K562 (cell line): ENCODE measurements around the gene NOTCH3. TPM values are rescaled to one million over a fixed set of nuclear protein-coding genes. Genes with fewer than 3 reads are reported as not detected.

Source experiments
- ATAC-seq: fragments of 200-7000 bp; cut with Tn5 transposase; 3 replicates; pipeline ENCODE4 v1.9.1; 2020; ENCODE audit warnings: moderate library complexity
- BruUV-seq: library from RNA; stranded (reverse); fragments of 400-500 nt; replicated peaks from 2 replicates; lab custom pipeline; 2021; lab: Mats Ljungman, UMichigan
- CTCF ChIA-PET: fragments of 300-600 bp; formaldehyde crosslinking; extraction: SDS; loops from one replicate; lab custom pipeline; 2021; ENCODE audit warnings: low intra/inter-chr PET ratio; lab: Yijun Ruan, JAX
- POLR2A ChIA-PET: fragments of 300-600, 350-650 bp; sonication (Branson Sonifier 250); formaldehyde crosslinking; extraction: SDS; loops from one replicate; lab custom pipeline; 2021; ENCODE audit warnings: antibody characterized with exemption, inconsistent platforms; lab: Yijun Ruan, JAX
- DNase-seq, 4 experiments: peaks; one replicate each; pipeline versions ENCODE4 v3.0.0 to v3.0.0-alpha.2; 2011 to 2018; ENCODE audit warnings: low spot score in 3 of 4, mixed read lengths in 3 of 4; ENCODE audit errors: extremely low read depth in 1 of 4
- FAIRE-seq: peaks from 2 replicates; lab custom pipeline; 2011; peaks lifted over from hg19 to GRCh38; lab: Jason Lieb, UNC
- H2AFZ ChIP-seq: 2 replicates; pipeline ENCODE4 v1.6.0; 2011; ENCODE audit warnings: low read depth, low read length, control low read depth, inconsistent platforms
- H3K27ac ChIP-seq: fragments of 200-600 bp; 3 replicates; pipeline ENCODE4 v1.8.0; 2011; ENCODE audit warnings: low read depth, mild to moderate bottlenecking, control low read depth, inconsistent platforms, low read length, moderate library complexity, mixed read lengths; ENCODE audit errors: extremely low read depth
- H3K27me3 ChIP-seq, 2 experiments: fragments of 300-600 bp in 1 of 2; 2 replicates in 1 of 2; 3 replicates in 1 of 2; pipeline versions ENCODE4 v1.6.0 to v1.8.0; 2011; ENCODE audit warnings: inconsistent platforms in 2 of 2, low read length in 2 of 2, mild to moderate bottlenecking in 1 of 2, mixed read lengths in 1 of 2, moderate library complexity in 1 of 2; ENCODE audit not compliant: control insufficient read depth in 2 of 2, insufficient read depth in 2 of 2
- H3K36me3 ChIP-seq: fragments of 300-600 bp; 3 replicates; pipeline ENCODE4 v1.8.0; 2011; ENCODE audit warnings: mild to moderate bottlenecking, low read length, inconsistent platforms; ENCODE audit not compliant: control insufficient read depth, insufficient read depth
- H3K4me1 ChIP-seq, 2 experiments: fragments of 200-600 bp in 1 of 2; replicated peaks in 1 of 2; 2 replicates in 1 of 2; 3 replicates in 1 of 2; pipeline versions ENCODE4 v1.5.1 to v1.8.0; 2011; ENCODE audit warnings: inconsistent platforms in 2 of 2, low read length in 2 of 2, mild to moderate bottlenecking in 1 of 2, mixed read lengths in 1 of 2, moderate library complexity in 1 of 2; ENCODE audit not compliant: control insufficient read depth in 2 of 2, insufficient read depth in 2 of 2
- H3K4me2 ChIP-seq: 2 replicates; pipeline ENCODE4 v1.6.1; 2011; ENCODE audit warnings: low read length, control low read depth, inconsistent platforms, mixed read lengths; ENCODE audit not compliant: insufficient read depth
- H3K4me3 ChIP-seq: fragments of 200-600 bp; sonication (generic), shearing (Covaris generic); 2 replicates; pipeline ENCODE4 v1.5.1; 2016; ENCODE audit warnings: control low read depth, inconsistent platforms
- H3K79me2 ChIP-seq: fragments of 200-600 bp; 3 replicates; pipeline ENCODE4 v1.8.0; 2011; ENCODE audit warnings: low read length, inconsistent platforms; ENCODE audit not compliant: control insufficient read depth, insufficient read depth
- H3K9ac ChIP-seq, 2 experiments: 2 replicates each; pipeline versions ENCODE4 v1.6.0 to v1.6.1; 2011; ENCODE audit warnings: low read depth in 2 of 2, low read length in 2 of 2, control low read depth in 1 of 2, inconsistent platforms in 1 of 2, mild to moderate bottlenecking in 1 of 2, mixed read lengths in 1 of 2; ENCODE audit not compliant: insufficient read depth in 1 of 2
- H3K9me1 ChIP-seq: one replicate; pipeline ENCODE4 v1.6.0; 2011; ENCODE audit warnings: inconsistent platforms, mild to moderate bottlenecking, low read length, moderate library complexity; ENCODE audit not compliant: control insufficient read depth, insufficient read depth
- H3K9me3 ChIP-seq: replicated peaks from 2 replicates; pipeline ENCODE4 v1.5.1; 2011; ENCODE audit warnings: low read depth, low read length, inconsistent platforms; ENCODE audit not compliant: control insufficient read depth, insufficient read depth
- H4K20me1 ChIP-seq: replicated peaks from 2 replicates; pipeline ENCODE4 v1.6.1; 2011; ENCODE audit warnings: low read length, inconsistent platforms, mixed read lengths; ENCODE audit not compliant: control insufficient read depth, insufficient read depth
- HDAC1 ChIP-seq, 2 experiments: fragments of 450-650 bp; IDR thresholded peaks; 2 replicates each; pipeline ENCODE4 v1.6.1; 2016 to 2017; ENCODE audit warnings: inconsistent platforms in 1 of 2, mild to moderate bottlenecking in 1 of 2, moderate library complexity in 1 of 2
- L3MBTL2 ChIP-seq: fragments of 450-650 bp; IDR thresholded peaks from 2 replicates; pipeline ENCODE4 v1.6.1; 2016; ENCODE audit warnings: mild to moderate bottlenecking, moderate library complexity
- MAX ChIP-seq: sonication (generic); formaldehyde crosslinking; IDR thresholded peaks from 2 replicates; pipeline ENCODE4 v1.9.0; 2022; ENCODE audit warnings: mild to moderate bottlenecking, missing genetic modification reagents
- NRF1 ChIP-seq, 2 experiments: fragments of 450-650 bp; IDR thresholded peaks in 1 of 2; conservative IDR thresholded peaks in 1 of 2; 2 replicates each; pipeline ENCODE4 v1.6.1; 2014; ENCODE audit warnings: mild to moderate bottlenecking in 2 of 2
- TFAP4 ChIP-seq: sonication (generic); formaldehyde crosslinking; IDR thresholded peaks from 2 replicates; pipeline ENCODE4 v1.8.0; 2022; ENCODE audit warnings: missing genetic modification reagents, mild to moderate bottlenecking, moderate library complexity, borderline replicate concordance
- ZNF23 ChIP-seq: fragments of 250-450 bp; sonication (Bioruptor Pico); IDR thresholded peaks from 2 replicates; pipeline ENCODE4 v1.4.0; 2020; ENCODE audit warnings: mild to moderate bottlenecking
- WGBS: fragments of 100-300 bp; shearing (Covaris generic); methylation state at CpG from one replicate; pipeline ENCODE4 v1.1.6; 2016; ENCODE audit warnings: low coverage, mixed read lengths; ENCODE audit not compliant: insufficient coverage; ENCODE audit errors: missing lambda C conversion rate; 5-methylcytosine and 5-hydroxymethylcytosine counted together
- in situ Hi-C: fragments of 300-500 bp; cut with MboI; formaldehyde crosslinking; loops from 4 replicates; pipeline ENCODE4 v1.15.0; 2018; ENCODE audit warnings: inconsistent platforms, mixed read lengths
- intact Hi-C: fragments of 100-400 bp; cut with micrococcal nuclease; formaldehyde crosslinking; loops from 2 replicates; pipeline ENCODE4 v1.14.2; 2022
- polyA plus RNA-seq, 8 experiments: library from polyadenylated mRNA; depleted of rRNA in 4 of 8; stranded (reverse) in 5 of 8; unstranded in 3 of 8; fragments of >200 nt; fragmentation: Nextera tagmentation in 2 of 8; fragmentation: Illumina TruSeq in 1 of 8; extraction: Ambion mirVana in 2 of 8; extraction: Trizol in 1 of 8; gene quantifications; 2 replicates each; pipeline versions ENCODE4 v1.2.1 to v1.2.3, GENCODE V29; 2011 to 2014; ENCODE audit warnings: inconsistent platforms in 1 of 8, missing spikeins in 1 of 8
- total RNA-seq, 7 experiments: library from RNA; depleted of rRNA in 6 of 7; stranded (reverse); fragments of >200 nt in 6 of 7; fragmentation: Illumina TruSeq in 2 of 7; extraction: Trizol in 2 of 7; gene quantifications; 2 replicates each; pipeline versions ENCODE4 v1.2.1 to v1.2.3, GENCODE V29; 2011 to 2021; ENCODE audit warnings: low replicate concordance in 1 of 7
- TF ChIP-seq, protein P1 (sequence below), 2 experiments: fragments of 450-650 bp in 1 of 2; sonication (generic) in 1 of 2; formaldehyde crosslinking in 1 of 2; IDR thresholded peaks; 2 replicates each; pipeline versions ENCODE4 v1.7.1 to v1.9.0; 2016 to 2022; ENCODE audit warnings: inconsistent platforms in 1 of 2, mild to moderate bottlenecking in 1 of 2, missing genetic modification reagents in 1 of 2

NOTCH3 gene
- total and polyA plus RNA-seq, 9 of the 15 experiments (the other 6 are each of a cell fraction or from before 2014, with no cell fraction given), result under 0.01 to 1.2 (median 0.16) TPM

GRCh38 chr19:15222738-15223648 is 22.2 kb upstream of the NOTCH3 start:
- no peaks in the 10 kb centered on the region for H3K9me3 ChIP-seq
- peak overlapping the region; percentile 80 for H2AFZ ChIP-seq
- H3K4me1 ChIP-seq, result peaks cover 7 to 21% of the 10 kb centered on the region in 2 experiments; a peak in 4 of 5 replicates
- FAIRE-seq, result peak; percentile 95
- in situ Hi-C loops, result no loop called here
- H3K9ac ChIP-seq, result peak overlapping the region in 1 of 2 experiments; percentile 73; a peak in 2 of 4 replicates
- no TSS peak for BruUV-seq
- H3K27me3 ChIP-seq, result peaks cover 2 to 16% of the 10 kb centered on the region in 2 experiments; a peak in 4 of 5 replicates
- peak overlapping the region; percentile 34 for H3K4me3 ChIP-seq
- peak; percentile 99 for ATAC-seq
- no peaks in the 10 kb centered on the region for H3K36me3 ChIP-seq
- 3% methylated on average over 31 of the region's 48 CpGs for WGBS
- no peaks in the 10 kb centered on the region for H4K20me1 ChIP-seq
- H3K4me2 ChIP-seq, result peak overlapping the region; percentile 77
- intact Hi-C loops, result no loop called here
- H3K27ac ChIP-seq, result no peak overlapping the region
- H3K9me1 ChIP-seq, result no peaks in the 10 kb centered on the region
- ChIA-PET CTCF (no interaction called here), POLR2A (no interaction called here)
- DNase-seq, result peak; percentile 93 to 99 (median 99)
- no peaks in the 10 kb centered on the region for H3K79me2 ChIP-seq
- TF ChIP-seq MAX (CRISPR knock-in tag) (peak; percentile 30; the same call in 1 of the 2 replicates), ZNF23 (CRISPR knock-in tag) (no peak), L3MBTL2 (peak; percentile 73; the same call in 1 of the 2 replicates), TFAP4 (CRISPR knock-in tag) (peak; percentile 45; the same call in 1 of the 2 replicates), NRF1 (conservative IDR thresholded peaks at IDR 0.05 in 1 of 2, IDR thresholded peaks at IDR 0.05 in 1 of 2) (0 out of 4 replicates have a peak, but pooled peaks of 1 of the 2 experiments have one; percentile 26), HDAC1 (IDR thresholded peaks at IDR 0.05) (no peak)
- TF ChIP-seq, protein P1, sequence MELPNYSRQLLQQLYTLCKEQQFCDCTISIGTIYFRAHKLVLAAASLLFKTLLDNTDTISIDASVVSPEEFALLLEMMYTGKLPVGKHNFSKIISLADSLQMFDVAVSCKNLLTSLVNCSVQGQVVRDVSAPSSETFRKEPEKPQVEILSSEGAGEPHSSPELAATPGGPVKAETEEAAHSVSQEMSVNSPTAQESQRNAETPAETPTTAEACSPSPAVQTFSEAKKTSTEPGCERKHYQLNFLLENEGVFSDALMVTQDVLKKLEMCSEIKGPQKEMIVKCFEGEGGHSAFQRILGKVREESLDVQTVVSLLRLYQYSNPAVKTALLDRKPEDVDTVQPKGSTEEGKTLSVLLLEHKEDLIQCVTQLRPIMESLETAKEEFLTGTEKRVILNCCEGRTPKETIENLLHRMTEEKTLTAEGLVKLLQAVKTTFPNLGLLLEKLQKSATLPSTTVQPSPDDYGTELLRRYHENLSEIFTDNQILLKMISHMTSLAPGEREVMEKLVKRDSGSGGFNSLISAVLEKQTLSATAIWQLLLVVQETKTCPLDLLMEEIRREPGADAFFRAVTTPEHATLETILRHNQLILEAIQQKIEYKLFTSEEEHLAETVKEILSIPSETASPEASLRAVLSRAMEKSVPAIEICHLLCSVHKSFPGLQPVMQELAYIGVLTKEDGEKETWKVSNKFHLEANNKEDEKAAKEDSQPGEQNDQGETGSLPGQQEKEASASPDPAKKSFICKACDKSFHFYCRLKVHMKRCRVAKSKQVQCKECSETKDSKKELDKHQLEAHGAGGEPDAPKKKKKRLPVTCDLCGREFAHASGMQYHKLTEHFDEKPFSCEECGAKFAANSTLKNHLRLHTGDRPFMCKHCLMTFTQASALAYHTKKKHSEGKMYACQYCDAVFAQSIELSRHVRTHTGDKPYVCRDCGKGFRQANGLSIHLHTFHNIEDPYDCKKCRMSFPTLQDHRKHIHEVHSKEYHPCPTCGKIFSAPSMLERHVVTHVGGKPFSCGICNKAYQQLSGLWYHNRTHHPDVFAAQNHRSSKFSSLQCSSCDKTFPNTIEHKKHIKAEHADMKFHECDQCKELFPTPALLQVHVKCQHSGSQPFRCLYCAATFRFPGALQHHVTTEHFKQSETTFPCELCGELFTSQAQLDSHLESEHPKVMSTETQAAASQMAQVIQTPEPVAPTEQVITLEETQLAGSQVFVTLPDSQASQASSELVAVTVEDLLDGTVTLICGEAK (IDR thresholded peaks at IDR 0.05), result peak; percentile 52; the same call in 1 of the 2 replicates
- TF ChIP-seq, protein P1 (CRISPR knock-in tag; IDR thresholded peaks at IDR 0.05), result no peak
